ENCODE measurements around the gene C1orf116. TPM values are rescaled to one million over a fixed set of nuclear protein-coding genes. Genes with fewer than 3 reads are reported as not detected.

Gene C1orf116
- total and polyA plus RNA-seq, 10 of the 15 experiments (the other 5 are each of a cell fraction or from before 2014, with no cell fraction given): 0.01 to 0.08 TPM; not detected in 8

- TF ChIP-seq, protein P1, sequence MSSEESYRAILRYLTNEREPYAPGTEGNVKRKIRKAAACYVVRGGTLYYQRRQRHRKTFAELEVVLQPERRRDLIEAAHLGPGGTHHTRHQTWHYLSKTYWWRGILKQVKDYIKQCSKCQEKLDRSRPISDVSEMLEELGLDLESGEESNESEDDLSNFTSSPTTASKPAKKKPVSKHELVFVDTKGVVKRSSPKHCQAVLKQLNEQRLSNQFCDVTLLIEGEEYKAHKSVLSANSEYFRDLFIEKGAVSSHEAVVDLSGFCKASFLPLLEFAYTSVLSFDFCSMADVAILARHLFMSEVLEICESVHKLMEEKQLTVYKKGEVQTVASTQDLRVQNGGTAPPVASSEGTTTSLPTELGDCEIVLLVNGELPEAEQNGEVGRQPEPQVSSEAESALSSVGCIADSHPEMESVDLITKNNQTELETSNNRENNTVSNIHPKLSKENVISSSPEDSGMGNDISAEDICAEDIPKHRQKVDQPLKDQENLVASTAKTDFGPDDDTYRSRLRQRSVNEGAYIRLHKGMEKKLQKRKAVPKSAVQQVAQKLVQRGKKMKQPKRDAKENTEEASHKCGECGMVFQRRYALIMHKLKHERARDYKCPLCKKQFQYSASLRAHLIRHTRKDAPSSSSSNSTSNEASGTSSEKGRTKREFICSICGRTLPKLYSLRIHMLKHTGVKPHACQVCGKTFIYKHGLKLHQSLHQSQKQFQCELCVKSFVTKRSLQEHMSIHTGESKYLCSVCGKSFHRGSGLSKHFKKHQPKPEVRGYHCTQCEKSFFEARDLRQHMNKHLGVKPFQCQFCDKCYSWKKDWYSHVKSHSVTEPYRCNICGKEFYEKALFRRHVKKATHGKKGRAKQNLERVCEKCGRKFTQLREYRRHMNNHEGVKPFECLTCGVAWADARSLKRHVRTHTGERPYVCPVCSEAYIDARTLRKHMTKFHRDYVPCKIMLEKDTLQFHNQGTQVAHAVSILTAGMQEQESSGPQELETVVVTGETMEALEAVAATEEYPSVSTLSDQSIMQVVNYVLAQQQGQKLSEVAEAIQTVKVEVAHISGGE (CRISPR knock-in tag; IDR thresholded peaks at IDR 0.05): no peak
- TF ChIP-seq ZBTB40 (IDR thresholded peaks at IDR 0.05; ENCODE audit: borderline replicate concordance) (no peak; the same call in 1 of the 2 replicates), BHLHE40 (IDR thresholded peaks at IDR 0.05; ENCODE audit: borderline replicate concordance in 1 of 2, low read depth in 2 of 2, low read length in 1 of 2) (peak in 1 of 2 experiments; percentile 28; a peak in 1 of 4 replicates), RCOR1 (conservative IDR thresholded peaks at IDR 0.05; ENCODE audit: low read depth, low read length) (peak; percentile 94), ZNF622 (IDR thresholded peaks at IDR 0.05) (no peak), WRNIP1 (IDR thresholded peaks at IDR 0.05; ENCODE audit: borderline replicate concordance, low read depth, low read length) (no peak), CEBPZ (IDR thresholded peaks at IDR 0.05; ENCODE audit: low read depth, low read length) (no peak), HDGF (IDR thresholded peaks at IDR 0.05) (no peak), POLR2AphosphoS5 (IDR thresholded peaks at IDR 0.05; ENCODE audit: low read length) (peak; percentile 54; the same call in 1 of the 2 replicates), PAX5 (IDR thresholded peaks at IDR 0.05; ENCODE audit: borderline replicate concordance, low read depth, low read length) (peak; percentile 65), TARDBP (IDR thresholded peaks at IDR 0.05; ENCODE audit: borderline replicate concordance) (no peak), NRF1 (conservative IDR thresholded peaks at IDR 0.05; ENCODE audit: low read depth, low read length) (no peak), EED (IDR thresholded peaks at IDR 0.05; ENCODE audit: low read depth) (no peak), EZH2 (IDR thresholded peaks at IDR 0.05; ENCODE audit: borderline replicate concordance, control insufficient read depth, low read depth, low read length) (no peak), SREBF2 (IDR thresholded peaks at IDR 0.05; ENCODE audit: low read length) (no peak)
- TF ChIP-seq, protein P2, sequence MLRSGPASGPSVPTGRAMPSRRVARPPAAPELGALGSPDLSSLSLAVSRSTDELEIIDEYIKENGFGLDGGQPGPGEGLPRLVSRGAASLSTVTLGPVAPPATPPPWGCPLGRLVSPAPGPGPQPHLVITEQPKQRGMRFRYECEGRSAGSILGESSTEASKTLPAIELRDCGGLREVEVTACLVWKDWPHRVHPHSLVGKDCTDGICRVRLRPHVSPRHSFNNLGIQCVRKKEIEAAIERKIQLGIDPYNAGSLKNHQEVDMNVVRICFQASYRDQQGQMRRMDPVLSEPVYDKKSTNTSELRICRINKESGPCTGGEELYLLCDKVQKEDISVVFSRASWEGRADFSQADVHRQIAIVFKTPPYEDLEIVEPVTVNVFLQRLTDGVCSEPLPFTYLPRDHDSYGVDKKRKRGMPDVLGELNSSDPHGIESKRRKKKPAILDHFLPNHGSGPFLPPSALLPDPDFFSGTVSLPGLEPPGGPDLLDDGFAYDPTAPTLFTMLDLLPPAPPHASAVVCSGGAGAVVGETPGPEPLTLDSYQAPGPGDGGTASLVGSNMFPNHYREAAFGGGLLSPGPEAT (IDR thresholded peaks at IDR 0.05; ENCODE audit: low read depth): peak; percentile 77
Observed at GRCh38 chr1:207050480-207051190, 18.1 kb upstream of the C1orf116 start (continued).
